Fibroblast of the aortic adventitia (primary cell): ENCODE data around the gene INTS7. TPM values are rescaled to one million over a fixed set of nuclear protein-coding genes. Genes with fewer than 3 reads are reported as not detected.

Experiments
- DNase-seq: peaks from one replicate; pipeline ENCODE4 v3.0.0-alpha.2; 2010; ENCODE audit warnings: low read depth
- H3K4me3 ChIP-seq: 2 replicates; pipeline ENCODE4 v1.5.1; 2011; ENCODE audit warnings: low read depth, mild to moderate bottlenecking, control low read depth, low read length, moderate library complexity
- total RNA-seq: library from RNA; depleted of rRNA; stranded (reverse); fragments of >200 nt; gene quantifications from 2 replicates; pipeline ENCODE4 v1.2.3, GENCODE V29; 2012; ENCODE audit warnings: low replicate concordance
- TF ChIP-seq, protein P1 (sequence below): IDR thresholded peaks from 2 replicates; pipeline ENCODE4 v1.5.1; 2011; ENCODE audit warnings: mild to moderate bottlenecking, low read length, control low read depth, inconsistent platforms; ENCODE audit not compliant: insufficient read depth

The INTS7 gene
- total RNA-seq, 1 donor, result 34.7 TPM

DNA sequence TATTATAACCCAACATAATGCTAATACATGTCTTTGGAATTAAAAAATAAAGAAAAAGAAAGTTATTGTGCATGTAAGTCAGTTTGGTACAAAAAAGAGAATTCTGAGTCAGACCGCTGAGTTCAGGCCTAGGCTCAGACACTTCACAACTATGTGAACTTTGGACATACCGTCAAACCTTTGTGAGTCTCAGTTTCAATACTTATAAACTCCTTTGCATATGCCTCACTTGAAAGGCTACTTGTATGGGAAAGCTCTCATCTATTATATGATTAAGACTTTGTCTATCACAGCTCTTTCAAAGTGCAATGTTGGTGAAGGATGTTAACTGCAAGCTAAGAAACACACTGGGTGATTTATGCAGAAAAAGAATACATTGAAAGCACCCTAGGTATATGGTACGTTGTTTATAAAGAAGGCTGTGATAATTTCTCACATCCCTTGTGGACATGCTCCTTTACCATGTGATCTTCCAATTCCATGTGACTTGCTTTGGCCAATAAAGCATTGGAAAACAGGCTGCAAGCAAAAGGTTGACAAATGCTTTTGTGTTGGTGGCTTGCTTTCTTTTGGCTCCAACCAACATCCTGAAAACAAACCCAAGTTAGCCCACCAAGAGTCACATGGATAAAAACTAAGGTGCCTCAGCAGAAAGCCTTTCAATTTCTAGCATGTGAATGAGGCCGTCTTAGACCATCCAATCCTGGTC, 49.6 kb downstream of the INTS7 start:
- no peak for DNase-seq
- TF ChIP-seq, protein P1, sequence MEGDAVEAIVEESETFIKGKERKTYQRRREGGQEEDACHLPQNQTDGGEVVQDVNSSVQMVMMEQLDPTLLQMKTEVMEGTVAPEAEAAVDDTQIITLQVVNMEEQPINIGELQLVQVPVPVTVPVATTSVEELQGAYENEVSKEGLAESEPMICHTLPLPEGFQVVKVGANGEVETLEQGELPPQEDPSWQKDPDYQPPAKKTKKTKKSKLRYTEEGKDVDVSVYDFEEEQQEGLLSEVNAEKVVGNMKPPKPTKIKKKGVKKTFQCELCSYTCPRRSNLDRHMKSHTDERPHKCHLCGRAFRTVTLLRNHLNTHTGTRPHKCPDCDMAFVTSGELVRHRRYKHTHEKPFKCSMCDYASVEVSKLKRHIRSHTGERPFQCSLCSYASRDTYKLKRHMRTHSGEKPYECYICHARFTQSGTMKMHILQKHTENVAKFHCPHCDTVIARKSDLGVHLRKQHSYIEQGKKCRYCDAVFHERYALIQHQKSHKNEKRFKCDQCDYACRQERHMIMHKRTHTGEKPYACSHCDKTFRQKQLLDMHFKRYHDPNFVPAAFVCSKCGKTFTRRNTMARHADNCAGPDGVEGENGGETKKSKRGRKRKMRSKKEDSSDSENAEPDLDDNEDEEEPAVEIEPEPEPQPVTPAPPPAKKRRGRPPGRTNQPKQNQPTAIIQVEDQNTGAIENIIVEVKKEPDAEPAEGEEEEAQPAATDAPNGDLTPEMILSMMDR, result no peak
- no peak overlapping the region for H3K4me3 ChIP-seq

DNA sequence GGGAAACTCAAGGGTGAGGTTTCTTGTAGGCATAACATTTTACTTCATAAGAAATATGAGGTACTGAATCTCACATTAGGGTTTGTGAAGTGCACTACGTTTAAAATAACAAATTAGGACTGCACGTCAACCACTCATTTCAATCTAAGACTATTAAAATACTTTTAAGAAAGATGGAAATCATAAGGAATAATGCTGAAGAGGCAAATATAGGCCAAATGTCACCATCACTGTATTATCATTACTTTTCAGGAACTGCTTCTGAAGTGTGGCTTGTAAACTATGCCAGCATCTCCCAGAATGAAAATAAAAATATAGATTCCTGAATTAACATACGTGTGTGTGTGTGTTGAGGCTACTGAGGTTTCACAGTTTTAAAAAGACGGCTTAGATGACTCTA, 56.8 kb downstream of the INTS7 start:
- DNase-seq, result no peak
- no peak overlapping the region for H3K4me3 ChIP-seq
- TF ChIP-seq, protein P1, result no peak

DNA sequence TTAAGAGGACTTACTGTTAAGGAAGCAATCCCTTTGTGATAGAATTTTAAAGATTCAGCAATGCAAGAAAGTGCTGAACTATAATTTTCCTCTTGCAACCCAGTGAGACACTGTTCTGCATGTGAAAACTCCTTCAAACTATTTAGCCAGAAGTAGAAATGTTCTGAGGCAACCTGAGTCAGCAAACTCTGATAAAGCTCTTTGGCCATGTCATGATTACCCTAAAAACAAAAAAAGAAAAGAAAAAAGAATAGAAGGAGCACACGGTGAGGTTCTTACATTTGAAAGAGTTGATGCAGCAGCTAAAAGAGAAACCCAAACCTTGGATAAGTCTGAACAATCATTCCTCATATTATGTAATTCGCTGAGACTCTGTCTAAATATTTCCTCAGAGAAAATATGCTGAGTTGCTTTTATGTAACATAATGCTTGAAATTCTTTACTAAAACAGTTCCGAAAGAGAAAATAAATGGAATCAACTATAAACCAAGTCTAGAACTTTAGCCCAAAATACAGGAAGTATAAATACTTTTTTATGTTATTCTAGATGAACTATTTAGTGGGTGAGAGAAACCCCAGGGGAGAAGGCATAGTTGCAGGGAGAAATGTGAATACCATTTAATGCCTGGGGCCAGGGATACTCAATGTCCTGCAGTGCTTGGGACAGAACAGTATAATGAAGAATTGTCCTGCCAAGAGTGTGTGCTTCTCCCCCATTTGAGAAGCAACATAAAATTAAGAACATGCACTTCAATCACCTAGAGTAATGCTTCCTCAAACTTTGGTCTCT, 60.0 kb downstream of the INTS7 start:
- peak; percentile 56 for DNase-seq
- no peak overlapping the region for H3K4me3 ChIP-seq

DNA sequence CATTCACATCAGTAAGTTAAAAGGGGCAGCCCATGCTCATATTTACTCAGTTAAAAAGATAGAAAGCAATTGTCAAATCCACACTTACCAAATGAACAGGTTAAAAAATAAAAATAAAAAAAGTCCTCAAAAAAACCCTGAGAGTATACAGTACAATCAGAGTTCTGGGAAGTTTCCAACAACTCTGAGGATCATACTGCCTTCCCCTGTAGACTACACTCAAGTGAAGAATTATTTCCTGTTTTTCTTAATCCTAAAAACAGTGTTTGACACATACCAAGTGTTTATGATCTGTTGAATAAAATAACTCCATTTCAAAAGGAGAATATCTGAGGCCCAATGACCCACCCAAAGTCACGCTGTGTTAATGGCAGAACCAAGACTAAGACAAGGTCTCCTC, 61.8 kb downstream of the INTS7 start:
- DNase-seq, result no peak
- no peak overlapping the region for H3K4me3 ChIP-seq
- TF ChIP-seq, protein P1, result no peak

More for the DNA sequence above, 60.0 kb downstream of the INTS7 start:
- TF ChIP-seq, protein P1, result no peak

DNA sequence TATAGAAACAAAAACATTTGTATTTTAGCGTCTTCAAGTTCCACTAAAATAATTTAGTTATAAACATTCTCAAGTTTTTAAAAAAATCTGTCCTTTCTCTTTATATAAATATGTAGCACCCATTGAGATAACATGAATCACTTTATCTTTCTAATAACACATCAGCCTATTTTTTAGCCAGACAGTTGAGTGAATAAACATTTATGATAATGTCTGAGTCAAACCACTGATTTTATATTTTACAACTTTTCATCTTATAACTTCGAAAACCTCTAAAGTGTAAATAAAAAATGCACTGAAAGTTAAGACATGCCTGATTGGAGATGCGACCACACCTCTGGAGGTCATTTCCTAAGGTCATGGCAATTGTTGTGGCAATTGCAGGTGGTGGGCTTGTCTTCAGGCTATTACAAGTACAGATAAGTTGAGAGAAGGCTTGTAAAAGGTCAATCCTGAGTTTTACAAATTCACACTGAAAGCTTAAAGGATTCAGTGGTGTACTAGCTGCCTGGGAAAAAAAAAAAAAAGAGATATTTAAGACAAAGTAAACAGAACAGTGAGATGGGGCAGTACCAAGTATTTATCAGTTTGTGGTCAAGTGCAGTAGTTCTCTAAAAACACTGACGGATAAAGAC, 67.0 kb downstream of the INTS7 start:
- TF ChIP-seq, protein P1, result no peak
- no peak overlapping the region for H3K4me3 ChIP-seq
- no peak for DNase-seq

DNA sequence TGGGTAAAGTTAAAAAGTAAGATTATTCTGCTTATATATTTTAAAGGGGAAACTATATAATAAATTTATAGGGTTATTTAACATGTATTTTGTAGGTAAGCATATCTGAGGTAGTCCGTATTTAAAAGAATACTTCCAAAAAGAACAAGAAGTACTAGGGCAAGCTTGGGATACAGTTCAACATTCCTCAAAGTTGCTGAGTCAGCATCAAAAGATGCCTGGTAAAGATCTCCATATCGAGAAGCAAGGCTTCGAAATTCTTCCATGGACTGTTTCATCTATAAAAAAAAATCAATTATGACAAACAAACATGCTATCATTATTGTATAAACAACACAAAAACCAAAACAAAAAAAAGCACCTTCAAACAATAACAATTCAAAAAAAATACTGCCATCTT, 67.7 kb downstream of the INTS7 start:
- TF ChIP-seq, protein P1, result no peak
- H3K4me3 ChIP-seq, result no peak overlapping the region
- DNase-seq, result peak; percentile 12
